Suprapubic skin (tissue), 3 donors: ENCODE results near the gene TEX38.
"Not testable (repeated sequence)": the region's sequence is repeated elsewhere in the genome, so short reads cannot be mapped to it uniquely, and the experiment has no call there.

ENCODE experiments used
- POLR2A ChIP-seq, 2 donors: fragments of 450-650 bp; IDR thresholded peaks; one replicate each; pipeline ENCODE4 v1.6.1; 2017; ENCODE audit warnings: antibody characterized with exemption in 2 of 2, mild to moderate bottlenecking in 2 of 2, moderate library complexity in 2 of 2
- TF ChIP-seq, protein P1 (sequence below), 2 donors: fragments of 200-600 bp in 1 of 2; fragments of 450-650 bp in 1 of 2; sonication (generic) in 1 of 2; IDR thresholded peaks; one replicate each; pipeline ENCODE4 v1.5.1; 2016 to 2019; ENCODE audit warnings: antibody characterized with exemption in 2 of 2, mild to moderate bottlenecking in 1 of 2, moderate library complexity in 1 of 2

DNA sequence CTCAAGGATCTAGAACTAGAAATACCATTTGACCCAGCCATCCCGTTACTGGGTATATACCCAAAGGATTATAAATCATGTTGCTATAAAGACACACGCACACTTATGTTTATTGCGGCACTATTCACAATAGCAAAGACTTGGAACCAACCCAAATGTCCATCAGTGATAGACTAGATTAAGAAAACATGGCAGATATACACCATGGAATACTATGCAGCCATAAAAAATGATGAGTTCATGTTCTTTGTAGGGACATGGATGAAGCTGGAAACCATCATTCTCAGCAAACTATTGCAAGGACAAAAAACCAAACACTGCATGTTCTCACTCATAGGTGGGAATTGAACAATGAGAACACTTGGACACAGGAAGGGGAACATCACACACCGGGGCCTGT, 23.0 kb downstream of the TEX38 start:
- TF ChIP-seq, protein P1, sequence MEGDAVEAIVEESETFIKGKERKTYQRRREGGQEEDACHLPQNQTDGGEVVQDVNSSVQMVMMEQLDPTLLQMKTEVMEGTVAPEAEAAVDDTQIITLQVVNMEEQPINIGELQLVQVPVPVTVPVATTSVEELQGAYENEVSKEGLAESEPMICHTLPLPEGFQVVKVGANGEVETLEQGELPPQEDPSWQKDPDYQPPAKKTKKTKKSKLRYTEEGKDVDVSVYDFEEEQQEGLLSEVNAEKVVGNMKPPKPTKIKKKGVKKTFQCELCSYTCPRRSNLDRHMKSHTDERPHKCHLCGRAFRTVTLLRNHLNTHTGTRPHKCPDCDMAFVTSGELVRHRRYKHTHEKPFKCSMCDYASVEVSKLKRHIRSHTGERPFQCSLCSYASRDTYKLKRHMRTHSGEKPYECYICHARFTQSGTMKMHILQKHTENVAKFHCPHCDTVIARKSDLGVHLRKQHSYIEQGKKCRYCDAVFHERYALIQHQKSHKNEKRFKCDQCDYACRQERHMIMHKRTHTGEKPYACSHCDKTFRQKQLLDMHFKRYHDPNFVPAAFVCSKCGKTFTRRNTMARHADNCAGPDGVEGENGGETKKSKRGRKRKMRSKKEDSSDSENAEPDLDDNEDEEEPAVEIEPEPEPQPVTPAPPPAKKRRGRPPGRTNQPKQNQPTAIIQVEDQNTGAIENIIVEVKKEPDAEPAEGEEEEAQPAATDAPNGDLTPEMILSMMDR (IDR thresholded peaks at IDR 0.05) = not testable (repeated sequence)
- not testable (repeated sequence) for TF ChIP-seq POLR2A (IDR thresholded peaks at IDR 0.05)
